ENCODE data around the gene AGTPBP1. TPM values are rescaled to one million over a fixed set of nuclear protein-coding genes. Genes with fewer than 3 reads are reported as not detected.

AGTPBP1 gene
- total and polyA plus RNA-seq, 2 experiments from 2014 or later: 31.4 to 58.0 TPM

GRCh38 chr9:85658716-85659115 lies 83.0 kb downstream of the AGTPBP1 start:
- H3K79me2 ChIP-seq (replicated peaks; ENCODE audit: insufficient read depth): no peaks in the 10 kb centered on the region
- DNase-seq (ENCODE audit: low spot score): no peak
- no peak overlapping the region for H3K4me3 ChIP-seq
- no peaks in the 10 kb centered on the region; the same call in 1 of the 2 replicates for H3K36me3 ChIP-seq (ENCODE audit: insufficient read depth)
- H3F3A ChIP-seq (replicated peaks; ENCODE audit: low read depth): no peaks in the 10 kb centered on the region
- Mint-ChIP-seq H3K4me1 (no peaks in the 10 kb centered on the region; the same call in 2 of the 3 replicates), H3K36me3 (ENCODE audit: low read depth) (peaks cover 10% of the 10 kb centered on the region; the same call in 2 of the 3 replicates), H3K4me3 (no peak overlapping the region), H3K27me3 (ENCODE audit: insufficient read depth, low read depth, poor library complexity) (no peaks in the 10 kb centered on the region), H3K9me3 (no peaks in the 10 kb centered on the region), H3K27ac (no peak overlapping the region)
- H3K27me3 ChIP-seq (ENCODE audit: insufficient read depth): no peaks in the 10 kb centered on the region
- no peaks in the 10 kb centered on the region for H3K4me1 ChIP-seq (ENCODE audit: insufficient read depth)
- H2AFZ ChIP-seq: no peak overlapping the region
- no peak overlapping the region for H3K27ac ChIP-seq (ENCODE audit: low read depth)
- no peaks in the 10 kb centered on the region for H4K20me1 ChIP-seq (replicated peaks; ENCODE audit: insufficient read depth)
- TF ChIP-seq ZNF114 (CRISPR knock-in tag; IDR thresholded peaks at IDR 0.05) (no peak), CTCF (conservative IDR thresholded peaks at IDR 0.05; ENCODE audit: low read depth in 2 of 2) (no peak), CREB1 (CRISPR knock-in tag; IDR thresholded peaks at IDR 0.05; ENCODE audit: low read depth) (no peak), EZH2 (IDR thresholded peaks at IDR 0.05; ENCODE audit: low read depth, unreplicated experiment) (no peak), EZH2phosphoT487 (IDR thresholded peaks at IDR 0.05; ENCODE audit: unreplicated experiment) (no peak), NANOG (IDR thresholded peaks at IDR 0.05; ENCODE audit: borderline replicate concordance) (no peak), ETS1 (IDR thresholded peaks at IDR 0.05) (no peak), STAT1 (IDR thresholded peaks at IDR 0.05; ENCODE audit: unreplicated experiment) (no peak), POLR2AphosphoS5 (IDR thresholded peaks at IDR 0.05; ENCODE audit: low read depth) (no peak), ZNF331 (CRISPR knock-in tag; IDR thresholded peaks at IDR 0.05; ENCODE audit: low read depth) (no peak), JUNB (IDR thresholded peaks at IDR 0.05; ENCODE audit: unreplicated experiment) (no peak)
- TF ChIP-seq, protein P1, sequence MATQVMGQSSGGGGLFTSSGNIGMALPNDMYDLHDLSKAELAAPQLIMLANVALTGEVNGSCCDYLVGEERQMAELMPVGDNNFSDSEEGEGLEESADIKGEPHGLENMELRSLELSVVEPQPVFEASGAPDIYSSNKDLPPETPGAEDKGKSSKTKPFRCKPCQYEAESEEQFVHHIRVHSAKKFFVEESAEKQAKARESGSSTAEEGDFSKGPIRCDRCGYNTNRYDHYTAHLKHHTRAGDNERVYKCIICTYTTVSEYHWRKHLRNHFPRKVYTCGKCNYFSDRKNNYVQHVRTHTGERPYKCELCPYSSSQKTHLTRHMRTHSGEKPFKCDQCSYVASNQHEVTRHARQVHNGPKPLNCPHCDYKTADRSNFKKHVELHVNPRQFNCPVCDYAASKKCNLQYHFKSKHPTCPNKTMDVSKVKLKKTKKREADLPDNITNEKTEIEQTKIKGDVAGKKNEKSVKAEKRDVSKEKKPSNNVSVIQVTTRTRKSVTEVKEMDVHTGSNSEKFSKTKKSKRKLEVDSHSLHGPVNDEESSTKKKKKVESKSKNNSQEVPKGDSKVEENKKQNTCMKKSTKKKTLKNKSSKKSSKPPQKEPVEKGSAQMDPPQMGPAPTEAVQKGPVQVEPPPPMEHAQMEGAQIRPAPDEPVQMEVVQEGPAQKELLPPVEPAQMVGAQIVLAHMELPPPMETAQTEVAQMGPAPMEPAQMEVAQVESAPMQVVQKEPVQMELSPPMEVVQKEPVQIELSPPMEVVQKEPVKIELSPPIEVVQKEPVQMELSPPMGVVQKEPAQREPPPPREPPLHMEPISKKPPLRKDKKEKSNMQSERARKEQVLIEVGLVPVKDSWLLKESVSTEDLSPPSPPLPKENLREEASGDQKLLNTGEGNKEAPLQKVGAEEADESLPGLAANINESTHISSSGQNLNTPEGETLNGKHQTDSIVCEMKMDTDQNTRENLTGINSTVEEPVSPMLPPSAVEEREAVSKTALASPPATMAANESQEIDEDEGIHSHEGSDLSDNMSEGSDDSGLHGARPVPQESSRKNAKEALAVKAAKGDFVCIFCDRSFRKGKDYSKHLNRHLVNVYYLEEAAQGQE (IDR thresholded peaks at IDR 0.05; ENCODE audit: unreplicated experiment): no peak
- TF ChIP-seq, protein P2, sequence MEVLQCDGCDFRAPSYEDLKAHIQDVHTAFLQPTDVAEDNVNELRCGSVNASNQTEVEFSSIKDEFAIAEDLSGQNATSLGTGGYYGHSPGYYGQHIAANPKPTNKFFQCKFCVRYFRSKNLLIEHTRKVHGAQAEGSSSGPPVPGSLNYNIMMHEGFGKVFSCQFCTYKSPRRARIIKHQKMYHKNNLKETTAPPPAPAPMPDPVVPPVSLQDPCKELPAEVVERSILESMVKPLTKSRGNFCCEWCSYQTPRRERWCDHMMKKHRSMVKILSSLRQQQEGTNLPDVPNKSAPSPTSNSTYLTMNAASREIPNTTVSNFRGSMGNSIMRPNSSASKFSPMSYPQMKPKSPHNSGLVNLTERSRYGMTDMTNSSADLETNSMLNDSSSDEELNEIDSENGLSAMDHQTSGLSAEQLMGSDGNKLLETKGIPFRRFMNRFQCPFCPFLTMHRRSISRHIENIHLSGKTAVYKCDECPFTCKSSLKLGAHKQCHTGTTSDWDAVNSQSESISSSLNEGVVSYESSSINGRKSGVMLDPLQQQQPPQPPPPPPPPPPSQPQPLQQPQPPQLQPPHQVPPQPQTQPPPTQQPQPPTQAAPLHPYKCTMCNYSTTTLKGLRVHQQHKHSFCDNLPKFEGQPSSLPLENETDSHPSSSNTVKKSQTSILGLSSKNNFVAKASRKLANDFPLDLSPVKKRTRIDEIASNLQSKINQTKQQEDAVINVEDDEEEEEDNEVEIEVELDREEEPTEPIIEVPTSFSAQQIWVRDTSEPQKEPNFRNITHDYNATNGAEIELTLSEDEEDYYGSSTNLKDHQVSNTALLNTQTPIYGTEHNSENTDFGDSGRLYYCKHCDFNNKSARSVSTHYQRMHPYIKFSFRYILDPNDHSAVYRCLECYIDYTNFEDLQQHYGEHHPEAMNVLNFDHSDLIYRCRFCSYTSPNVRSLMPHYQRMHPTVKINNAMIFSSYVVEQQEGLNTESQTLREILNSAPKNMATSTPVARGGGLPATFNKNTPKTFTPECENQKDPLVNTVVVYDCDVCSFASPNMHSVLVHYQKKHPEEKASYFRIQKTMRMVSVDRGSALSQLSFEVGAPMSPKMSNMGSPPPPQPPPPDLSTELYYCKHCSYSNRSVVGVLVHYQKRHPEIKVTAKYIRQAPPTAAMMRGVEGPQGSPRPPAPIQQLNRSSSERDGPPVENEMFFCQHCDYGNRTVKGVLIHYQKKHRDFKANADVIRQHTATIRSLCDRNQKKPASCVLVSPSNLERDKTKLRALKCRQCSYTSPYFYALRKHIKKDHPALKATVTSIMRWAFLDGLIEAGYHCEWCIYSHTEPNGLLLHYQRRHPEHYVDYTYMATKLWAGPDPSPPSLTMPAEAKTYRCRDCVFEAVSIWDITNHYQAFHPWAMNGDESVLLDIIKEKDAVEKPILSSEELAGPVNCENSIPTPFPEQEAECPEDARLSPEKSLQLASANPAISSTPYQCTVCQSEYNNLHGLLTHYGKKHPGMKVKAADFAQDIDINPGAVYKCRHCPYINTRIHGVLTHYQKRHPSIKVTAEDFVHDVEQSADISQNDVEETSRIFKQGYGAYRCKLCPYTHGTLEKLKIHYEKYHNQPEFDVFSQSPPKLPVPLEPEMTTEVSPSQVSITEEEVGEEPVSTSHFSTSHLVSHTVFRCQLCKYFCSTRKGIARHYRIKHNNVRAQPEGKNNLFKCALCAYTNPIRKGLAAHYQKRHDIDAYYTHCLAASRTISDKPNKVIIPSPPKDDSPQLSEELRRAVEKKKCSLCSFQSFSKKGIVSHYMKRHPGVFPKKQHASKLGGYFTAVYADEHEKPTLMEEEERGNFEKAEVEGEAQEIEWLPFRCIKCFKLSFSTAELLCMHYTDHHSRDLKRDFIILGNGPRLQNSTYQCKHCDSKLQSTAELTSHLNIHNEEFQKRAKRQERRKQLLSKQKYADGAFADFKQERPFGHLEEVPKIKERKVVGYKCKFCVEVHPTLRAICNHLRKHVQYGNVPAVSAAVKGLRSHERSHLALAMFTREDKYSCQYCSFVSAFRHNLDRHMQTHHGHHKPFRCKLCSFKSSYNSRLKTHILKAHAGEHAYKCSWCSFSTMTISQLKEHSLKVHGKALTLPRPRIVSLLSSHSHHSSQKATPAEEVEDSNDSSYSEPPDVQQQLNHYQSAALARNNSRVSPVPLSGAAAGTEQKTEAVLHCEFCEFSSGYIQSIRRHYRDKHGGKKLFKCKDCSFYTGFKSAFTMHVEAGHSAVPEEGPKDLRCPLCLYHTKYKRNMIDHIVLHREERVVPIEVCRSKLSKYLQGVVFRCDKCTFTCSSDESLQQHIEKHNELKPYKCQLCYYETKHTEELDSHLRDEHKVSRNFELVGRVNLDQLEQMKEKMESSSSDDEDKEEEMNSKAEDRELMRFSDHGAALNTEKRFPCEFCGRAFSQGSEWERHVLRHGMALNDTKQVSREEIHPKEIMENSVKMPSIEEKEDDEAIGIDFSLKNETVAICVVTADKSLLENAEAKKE (CRISPR knock-in tag; IDR thresholded peaks at IDR 0.05): no peak
- ATAC-seq: no peak
- no peak overlapping the region for H3K4me2 ChIP-seq
- no peaks in the 10 kb centered on the region for H3K9me2 ChIP-seq (ENCODE audit: insufficient read depth)
